IPS-18a (cell line): ENCODE data around the gene EIF2D.

Source experiments
- H3K27ac ChIP-seq: one replicate; pipeline ENCODE4 v1.5.1; 2013; ENCODE audit warnings: low read length
- H3K27me3 ChIP-seq: one replicate; pipeline ENCODE4 v1.6.1; 2013; ENCODE audit warnings: mild to moderate bottlenecking, low read length; ENCODE audit not compliant: control insufficient read depth, insufficient read depth
- H3K36me3 ChIP-seq: one replicate; pipeline ENCODE4 v1.6.1; 2013; ENCODE audit warnings: low read depth, low read length; ENCODE audit not compliant: control insufficient read depth
- H3K4me1 ChIP-seq: one replicate; pipeline ENCODE4 v1.6.1; 2013; ENCODE audit warnings: low read depth, low read length; ENCODE audit not compliant: control insufficient read depth
- H3K4me3 ChIP-seq: one replicate; pipeline ENCODE4 v1.5.1; 2013; ENCODE audit warnings: low read length
- H3K9ac ChIP-seq: one replicate; pipeline ENCODE4 v1.6.1; 2013; ENCODE audit warnings: mild to moderate bottlenecking, low read length, moderate library complexity
- H3K9me3 ChIP-seq: one replicate; pipeline ENCODE4 v1.6.1; 2013; ENCODE audit warnings: low read depth, low read length; ENCODE audit not compliant: control insufficient read depth

EIF2D gene

GRCh38 chr1:206554211-206554610 is 58.1 kb downstream of the EIF2D start:
- Histone ChIP-seq H3K36me3 (no peaks in the 10 kb centered on the region), H3K27me3 (peaks cover 39% of the 10 kb centered on the region), H3K27ac (no peak overlapping the region), H3K9me3 (no peaks in the 10 kb centered on the region), H3K4me1 (peaks cover 5% of the 10 kb centered on the region), H3K9ac (no peak overlapping the region), H3K4me3 (no peak overlapping the region)

GRCh38 chr1:206551986-206552326 is 60.3 kb downstream of the EIF2D start:
- H3K9ac ChIP-seq, result no peak overlapping the region
- no peaks in the 10 kb centered on the region for H3K36me3 ChIP-seq
- H3K4me3 ChIP-seq, result no peak overlapping the region
- H3K4me1 ChIP-seq, result peaks cover 3% of the 10 kb centered on the region
- H3K27ac ChIP-seq, result no peak overlapping the region
- no peaks in the 10 kb centered on the region for H3K9me3 ChIP-seq
- H3K27me3 ChIP-seq, result peaks cover 17% of the 10 kb centered on the region

- Histone ChIP-seq H3K27ac (no peak overlapping the region), H3K9ac (no peak overlapping the region), H3K4me3 (no peak overlapping the region)
These were observed 60.8 kb downstream of the EIF2D start for GRCh38 chr1:206551296-206551985.

GRCh38 chr1:206550446-206550845 is 61.8 kb downstream of the EIF2D start:
- no peak overlapping the region for H3K9ac ChIP-seq
- H3K36me3 ChIP-seq, result no peaks in the 10 kb centered on the region
- H3K9me3 ChIP-seq, result no peaks in the 10 kb centered on the region
- peaks cover 2% of the 10 kb centered on the region for H3K27me3 ChIP-seq
- no peak overlapping the region for H3K4me3 ChIP-seq
- peaks cover 3% of the 10 kb centered on the region for H3K4me1 ChIP-seq
- H3K27ac ChIP-seq, result no peak overlapping the region

More at GRCh38 chr1:206551296-206551985, 60.8 kb downstream of the EIF2D start:
- H3K27me3 ChIP-seq, result peaks cover 12% of the 10 kb centered on the region
- H3K36me3 ChIP-seq, result no peaks in the 10 kb centered on the region
- H3K4me1 ChIP-seq, result peaks cover 3% of the 10 kb centered on the region
- H3K9me3 ChIP-seq, result no peaks in the 10 kb centered on the region

- peaks cover 3% of the 10 kb centered on the region for H3K4me1 ChIP-seq
- no peaks in the 10 kb centered on the region for H3K27me3 ChIP-seq
- H3K9ac ChIP-seq, result no peak overlapping the region
- no peaks in the 10 kb centered on the region for H3K36me3 ChIP-seq
- no peak overlapping the region for H3K27ac ChIP-seq
- no peaks in the 10 kb centered on the region for H3K9me3 ChIP-seq
- H3K4me3 ChIP-seq, result no peak overlapping the region
These were observed 65.2 kb downstream of the EIF2D start for GRCh38 chr1:206547104-206547503.

GRCh38 chr1:206545351-206545750 is 66.9 kb downstream of the EIF2D start:
- no peak overlapping the region for H3K27ac ChIP-seq
- H3K4me1 ChIP-seq, result peaks cover 3% of the 10 kb centered on the region
- H3K4me3 ChIP-seq, result no peak overlapping the region
- no peaks in the 10 kb centered on the region for H3K27me3 ChIP-seq
- H3K36me3 ChIP-seq, result no peaks in the 10 kb centered on the region
- no peaks in the 10 kb centered on the region for H3K9me3 ChIP-seq
- no peak overlapping the region for H3K9ac ChIP-seq

GRCh38 chr1:206544562-206545257 is 67.6 kb downstream of the EIF2D start:
- H3K36me3 ChIP-seq, result no peaks in the 10 kb centered on the region
- H3K4me1 ChIP-seq, result peaks cover 3% of the 10 kb centered on the region
- H3K27me3 ChIP-seq, result no peaks in the 10 kb centered on the region
- no peak overlapping the region for H3K9ac ChIP-seq
- no peak overlapping the region for H3K27ac ChIP-seq
- no peak overlapping the region for H3K4me3 ChIP-seq
- no peaks in the 10 kb centered on the region for H3K9me3 ChIP-seq
